Neural progenitor cell (in vitro differentiated cells): ENCODE data around the gene RPP38. TPM values are rescaled to one million over a fixed set of nuclear protein-coding genes. Genes with fewer than 3 reads are reported as not detected.

ENCODE experiments used
- DNase-seq: peaks from one replicate; pipeline ENCODE4 v3.0.0-alpha.2; 2016; ENCODE audit warnings: low spot score
- H2AFZ ChIP-seq: fragments of 200-600 bp; sonication (generic); replicated peaks from 2 replicates; pipeline ENCODE4 v1.6.1; 2016; ENCODE audit warnings: antibody characterized with exemption
- H3F3A ChIP-seq: fragments of 200-600 bp; sonication (generic); 2 replicates; pipeline ENCODE4 v1.6.1; 2016; ENCODE audit warnings: antibody characterized with exemption, low read depth
- H3K27ac ChIP-seq: fragments of 200-600 bp; sonication (generic); 2 replicates; pipeline ENCODE4 v1.5.1; 2016; ENCODE audit warnings: mild to moderate bottlenecking
- H3K27me3 ChIP-seq: fragments of 200-600 bp; sonication (generic); 2 replicates; pipeline ENCODE4 v1.6.1; 2016; ENCODE audit warnings: mild to moderate bottlenecking, moderate library complexity
- H3K36me3 ChIP-seq: fragments of 200-600 bp; sonication (generic); 2 replicates; pipeline ENCODE4 v1.5.1; 2016
- H3K4me1 ChIP-seq: fragments of 200-600 bp; sonication (generic); 2 replicates; pipeline ENCODE4 v1.6.1; 2016; ENCODE audit warnings: mixed run types
- H3K4me2 ChIP-seq: fragments of 200-600 bp; sonication (generic); 2 replicates; pipeline ENCODE4 v1.6.1; 2016
- H3K4me3 ChIP-seq: fragments of 200-600 bp; sonication (generic); 2 replicates; pipeline ENCODE4 v1.5.1; 2016
- H3K79me2 ChIP-seq: fragments of 200-600 bp; sonication (generic); 2 replicates; pipeline ENCODE4 v1.6.1; 2016; ENCODE audit warnings: low read depth
- H3K9ac ChIP-seq: fragments of 200-600 bp; sonication (generic); 2 replicates; pipeline ENCODE4 v1.6.1; 2016
- H3K9me3 ChIP-seq: fragments of 200-600 bp; sonication (generic); 2 replicates; pipeline ENCODE4 v1.5.1; 2016; ENCODE audit warnings: low read depth
- H4K20me1 ChIP-seq: fragments of 200-600 bp; sonication (generic); 2 replicates; pipeline ENCODE4 v1.6.1; 2016; ENCODE audit warnings: low read depth
- H3K27ac Mint-ChIP-seq: 3 replicates; pipeline ENCODE4 v1.8.0; 2021; ENCODE audit warnings: mixed read lengths
- H3K27me3 Mint-ChIP-seq: 2 replicates; pipeline ENCODE4 v1.8.0; 2022; ENCODE audit warnings: low read depth, mild to moderate bottlenecking, inconsistent platforms, moderate library complexity, mixed read lengths; ENCODE audit not compliant: insufficient read depth
- H3K36me3 Mint-ChIP-seq: 3 replicates; pipeline ENCODE4 v1.8.0; 2021; ENCODE audit warnings: mixed read lengths
- H3K4me1 Mint-ChIP-seq: 3 replicates; pipeline ENCODE4 v1.8.0; 2021; ENCODE audit warnings: mixed read lengths
- H3K4me3 Mint-ChIP-seq: 3 replicates; pipeline ENCODE4 v1.8.0; 2021; ENCODE audit warnings: mild to moderate bottlenecking, moderate library complexity, mixed read lengths
- H3K9me3 Mint-ChIP-seq: 3 replicates; pipeline ENCODE4 v1.8.0; 2020; ENCODE audit warnings: mixed read lengths
- CTCF ChIP-seq: fragments of 200-600 bp; sonication (generic); IDR thresholded peaks from 2 replicates; pipeline ENCODE4 v1.5.1; 2017; ENCODE audit warnings: antibody characterized with exemption, mild to moderate bottlenecking
- EZH2 ChIP-seq: fragments of 200-600 bp; sonication (generic); IDR thresholded peaks from 2 replicates; pipeline ENCODE4 v1.6.1; 2017; ENCODE audit warnings: antibody characterized with exemption, mild to moderate bottlenecking, moderate library complexity
- EZH2phosphoT487 ChIP-seq: fragments of 200-600 bp; sonication (generic); IDR thresholded peaks from 2 replicates; pipeline ENCODE4 v1.6.1; 2017; ENCODE audit warnings: antibody characterized with exemption
- total RNA-seq: library from RNA; depleted of rRNA; stranded (reverse); fragments of >200 nt; gene quantifications from 2 replicates; pipeline ENCODE4 v1.2.3, GENCODE V29; 2015; ENCODE audit warnings: low replicate concordance

Gene RPP38
- total RNA-seq, 1 donor from 2014 or later = 17.0 TPM

- Histone ChIP-seq H3K4me2 (no peak overlapping the region), H3K9me3 (no peaks in the 10 kb centered on the region), H3K27ac (no peak overlapping the region), H2AFZ (no peak overlapping the region), H4K20me1 (no peaks in the 10 kb centered on the region), H3K4me3 (no peak overlapping the region), H3K36me3 (no peaks in the 10 kb centered on the region), H3K4me1 (no peaks in the 10 kb centered on the region), H3K9ac (no peak overlapping the region), H3K27me3 (no peaks in the 10 kb centered on the region), H3K79me2 (no peaks in the 10 kb centered on the region), H3F3A (no peaks in the 10 kb centered on the region)
- no peak for DNase-seq
- peaks cover 9% of the 10 kb centered on the region for H3K27me3 Mint-ChIP-seq
- no peak overlapping the region for H3K4me3 Mint-ChIP-seq
- H3K36me3 Mint-ChIP-seq = no peaks in the 10 kb centered on the region
- TF ChIP-seq EZH2phosphoT487 (no peak), CTCF (no peak), EZH2 (no peak)
- no peak overlapping the region for H3K27ac Mint-ChIP-seq
- no peaks in the 10 kb centered on the region for H3K9me3 Mint-ChIP-seq
- no peaks in the 10 kb centered on the region for H3K4me1 Mint-ChIP-seq
Observed at GRCh38 chr10:15053061-15053460, 44.1 kb upstream of the RPP38 start.

- Histone ChIP-seq H3K4me1 (no peaks in the 10 kb centered on the region), H3K4me2 (no peak overlapping the region), H3K9ac (no peak overlapping the region), H3K4me3 (no peak overlapping the region), H3F3A (no peaks in the 10 kb centered on the region), H4K20me1 (no peaks in the 10 kb centered on the region), H3K27me3 (no peaks in the 10 kb centered on the region), H3K36me3 (no peaks in the 10 kb centered on the region), H3K27ac (no peak overlapping the region), H3K9me3 (no peaks in the 10 kb centered on the region), H2AFZ (no peak overlapping the region), H3K79me2 (no peaks in the 10 kb centered on the region)
- DNase-seq = no peak
- Mint-ChIP-seq H3K4me3 (no peak overlapping the region), H3K4me1 (no peaks in the 10 kb centered on the region), H3K27ac (no peak overlapping the region), H3K36me3 (no peaks in the 10 kb centered on the region), H3K9me3 (peaks cover 8% of the 10 kb centered on the region), H3K27me3 (peaks cover 6% of the 10 kb centered on the region)
- TF ChIP-seq CTCF (no peak), EZH2 (no peak), EZH2phosphoT487 (no peak)
Observed at GRCh38 chr10:15058689-15059088, 38.5 kb upstream of the RPP38 start.

- Histone ChIP-seq H3K9ac (no peak overlapping the region), H3K4me2 (no peak overlapping the region), H3K4me1 (no peaks in the 10 kb centered on the region), H4K20me1 (no peaks in the 10 kb centered on the region), H3K79me2 (no peaks in the 10 kb centered on the region), H3K27ac (no peak overlapping the region), H3K4me3 (no peak overlapping the region), H3K36me3 (no peaks in the 10 kb centered on the region), H3F3A (no peaks in the 10 kb centered on the region), H2AFZ (no peak overlapping the region), H3K27me3 (no peaks in the 10 kb centered on the region), H3K9me3 (no peaks in the 10 kb centered on the region)
- no peak overlapping the region for H3K4me3 Mint-ChIP-seq
- DNase-seq = no peak
- H3K27me3 Mint-ChIP-seq = peaks cover 4% of the 10 kb centered on the region
- TF ChIP-seq EZH2 = no peak
- no peak for TF ChIP-seq EZH2phosphoT487
- TF ChIP-seq CTCF = no peak
- peaks cover 12% of the 10 kb centered on the region for H3K9me3 Mint-ChIP-seq
- H3K27ac Mint-ChIP-seq = no peak overlapping the region
- no peaks in the 10 kb centered on the region for H3K4me1 Mint-ChIP-seq
- no peaks in the 10 kb centered on the region for H3K36me3 Mint-ChIP-seq
Observed at GRCh38 chr10:15059914-15060313, 37.2 kb upstream of the RPP38 start.
